Measurements from ENCODE around the gene ATP6V0B. TPM values are rescaled to one million over a fixed set of nuclear protein-coding genes. Genes with fewer than 3 reads are reported as not detected.

The ATP6V0B gene
- total and polyA plus RNA-seq, 2 of the 13 experiments (the other 11 are each of a cell fraction or from before 2014, with no cell fraction given): 157 to 161 TPM

DNA sequence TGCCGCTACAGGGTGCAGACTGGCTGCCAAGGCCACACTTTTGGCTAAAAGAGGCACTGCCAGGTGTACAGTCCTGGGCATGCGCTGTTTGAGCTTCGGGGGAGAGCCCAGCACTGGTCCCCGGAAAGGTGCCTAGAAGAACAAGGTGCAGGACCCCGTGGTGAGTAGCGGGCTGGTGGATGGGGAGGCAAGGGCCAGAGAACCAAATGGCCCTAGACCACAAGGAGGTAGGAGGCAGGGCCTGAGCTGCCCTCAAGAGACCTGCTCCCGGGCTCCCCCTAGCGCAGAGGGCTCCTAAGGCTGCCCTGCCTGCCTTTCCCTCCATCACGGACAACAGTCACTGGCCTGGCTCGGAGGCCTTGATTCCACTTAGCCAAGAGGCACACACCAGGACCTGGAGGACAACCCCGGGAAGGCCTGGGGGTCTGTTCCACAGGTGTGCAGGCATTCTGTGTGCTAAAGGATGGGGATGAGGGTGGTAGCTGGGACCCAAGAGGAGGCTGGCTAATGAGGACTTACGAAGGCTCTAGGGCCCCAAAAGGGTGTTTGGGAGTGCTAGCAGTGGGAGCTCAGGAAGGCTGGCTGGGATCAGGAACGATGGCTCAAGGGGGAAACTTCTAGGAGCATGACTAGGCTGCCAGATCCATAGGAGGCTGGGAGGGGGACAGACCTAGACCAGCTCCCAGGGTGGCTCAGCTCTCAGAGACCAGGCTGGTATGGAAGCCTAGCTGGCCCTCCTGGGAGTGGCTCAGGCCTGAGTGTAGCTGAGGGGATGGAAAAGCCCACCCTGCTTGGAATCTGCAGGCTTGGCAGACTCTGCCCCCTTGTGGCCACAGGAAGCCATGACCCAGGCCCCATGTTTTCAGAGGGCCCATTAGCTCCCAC, 40.4 kb upstream of the ATP6V0B start (continued):
- TF ChIP-seq MXI1 (IDR thresholded peaks at IDR 0.05; ENCODE audit: borderline replicate concordance, low read depth, low read length): no peak
- no peak for TF ChIP-seq ZBTB46 (CRISPR knock-in tag; IDR thresholded peaks at IDR 0.05; ENCODE audit: borderline replicate concordance)
- TF ChIP-seq KAT8 (CRISPR knock-in tag; IDR thresholded peaks at IDR 0.05): 0 out of 2 replicates have a peak, but pooled peaks have one; percentile 2
- no peak for TF ChIP-seq NCOR1 (IDR thresholded peaks at IDR 0.05; ENCODE audit: borderline replicate concordance, low read length)
- TF ChIP-seq ZNF558 (CRISPR knock-in tag; IDR thresholded peaks at IDR 0.05; ENCODE audit: borderline replicate concordance): no peak
- TF ChIP-seq LCORL (IDR thresholded peaks at IDR 0.05): no peak
- TF ChIP-seq LCORL (CRISPR knock-in tag; IDR thresholded peaks at IDR 0.05): 0 out of 2 replicates have a peak, but pooled peaks have one; percentile 24
- peak; percentile 24; the same call in 1 of the 2 replicates for TF ChIP-seq ZNF350 (CRISPR knock-in tag; IDR thresholded peaks at IDR 0.05; ENCODE audit: borderline replicate concordance, low read depth)
- 0 out of 2 replicates have a peak, but pooled peaks have one; percentile 28 for TF ChIP-seq ZBTB7A (CRISPR knock-in tag; IDR thresholded peaks at IDR 0.05)
- TF ChIP-seq, protein P1, sequence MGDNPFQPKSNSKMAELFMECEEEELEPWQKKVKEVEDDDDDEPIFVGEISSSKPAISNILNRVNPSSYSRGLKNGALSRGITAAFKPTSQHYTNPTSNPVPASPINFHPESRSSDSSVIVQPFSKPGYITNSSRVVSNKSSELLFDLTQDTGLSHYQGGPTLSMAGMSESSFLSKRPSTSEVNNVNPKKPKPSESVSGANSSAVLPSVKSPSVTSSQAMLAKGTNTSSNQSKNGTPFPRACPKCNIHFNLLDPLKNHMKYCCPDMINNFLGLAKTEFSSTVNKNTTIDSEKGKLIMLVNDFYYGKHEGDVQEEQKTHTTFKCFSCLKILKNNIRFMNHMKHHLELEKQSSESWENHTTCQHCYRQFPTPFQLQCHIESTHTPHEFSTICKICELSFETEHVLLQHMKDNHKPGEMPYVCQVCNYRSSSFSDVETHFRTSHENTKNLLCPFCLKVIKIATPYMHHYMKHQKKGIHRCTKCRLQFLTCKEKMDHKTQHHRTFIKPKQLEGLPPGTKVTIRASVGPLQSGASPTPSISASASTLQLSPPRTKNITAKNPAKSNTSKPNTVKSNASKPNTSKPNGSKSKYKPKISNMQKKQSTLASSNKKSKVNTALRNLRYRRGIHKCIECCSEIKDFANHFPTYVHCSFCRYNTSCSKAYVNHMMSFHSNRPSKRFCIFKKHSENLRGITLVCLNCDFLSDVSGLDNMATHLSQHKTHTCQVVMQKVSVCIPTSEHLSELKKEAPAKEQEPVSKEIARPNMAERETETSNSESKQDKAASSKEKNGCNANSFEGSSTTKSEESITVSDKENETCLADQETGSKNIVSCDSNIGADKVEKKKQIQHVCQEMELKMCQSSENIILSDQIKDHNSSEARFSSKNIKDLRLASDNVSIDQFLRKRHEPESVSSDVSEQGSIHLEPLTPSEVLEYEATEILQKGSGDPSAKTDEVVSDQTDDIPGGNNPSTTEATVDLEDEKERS (CRISPR knock-in tag; IDR thresholded peaks at IDR 0.05): no peak
- peak; percentile 55; the same call in 1 of the 2 replicates for TF ChIP-seq KDM2A (CRISPR knock-in tag; IDR thresholded peaks at IDR 0.05; ENCODE audit: borderline replicate concordance, low read depth)
- TF ChIP-seq NFIB (CRISPR knock-in tag; IDR thresholded peaks at IDR 0.05; ENCODE audit: borderline replicate concordance): 0 out of 2 replicates have a peak, but pooled peaks have one; percentile 55
- TF ChIP-seq ZNF614 (CRISPR knock-in tag; IDR thresholded peaks at IDR 0.05; ENCODE audit: borderline replicate concordance): no peak
- TF ChIP-seq ZZZ3 (CRISPR knock-in tag; IDR thresholded peaks at IDR 0.05; ENCODE audit: borderline replicate concordance): no peak
- 0 out of 2 replicates have a peak, but pooled peaks have one; percentile 48 for TF ChIP-seq BORCS8-MEF2B (CRISPR knock-in tag; IDR thresholded peaks at IDR 0.05)
- no peak for TF ChIP-seq GABPA (IDR thresholded peaks at IDR 0.05; ENCODE audit: low read depth, low read length)
- TF ChIP-seq GABPA (CRISPR knock-in tag; IDR thresholded peaks at IDR 0.05; ENCODE audit: low read depth): peak; percentile 62
- TF ChIP-seq, protein P2, sequence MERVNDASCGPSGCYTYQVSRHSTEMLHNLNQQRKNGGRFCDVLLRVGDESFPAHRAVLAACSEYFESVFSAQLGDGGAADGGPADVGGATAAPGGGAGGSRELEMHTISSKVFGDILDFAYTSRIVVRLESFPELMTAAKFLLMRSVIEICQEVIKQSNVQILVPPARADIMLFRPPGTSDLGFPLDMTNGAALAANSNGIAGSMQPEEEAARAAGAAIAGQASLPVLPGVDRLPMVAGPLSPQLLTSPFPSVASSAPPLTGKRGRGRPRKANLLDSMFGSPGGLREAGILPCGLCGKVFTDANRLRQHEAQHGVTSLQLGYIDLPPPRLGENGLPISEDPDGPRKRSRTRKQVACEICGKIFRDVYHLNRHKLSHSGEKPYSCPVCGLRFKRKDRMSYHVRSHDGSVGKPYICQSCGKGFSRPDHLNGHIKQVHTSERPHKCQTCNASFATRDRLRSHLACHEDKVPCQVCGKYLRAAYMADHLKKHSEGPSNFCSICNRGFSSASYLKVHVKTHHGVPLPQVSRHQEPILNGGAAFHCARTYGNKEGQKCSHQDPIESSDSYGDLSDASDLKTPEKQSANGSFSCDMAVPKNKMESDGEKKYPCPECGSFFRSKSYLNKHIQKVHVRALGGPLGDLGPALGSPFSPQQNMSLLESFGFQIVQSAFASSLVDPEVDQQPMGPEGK (CRISPR knock-in tag; IDR thresholded peaks at IDR 0.05): peak; percentile 2; the same call in 1 of the 2 replicates
- no peak for TF ChIP-seq SIN3B (IDR thresholded peaks at IDR 0.05; ENCODE audit: low read length)
- no peak for TF ChIP-seq TCF7 (IDR thresholded peaks at IDR 0.05; ENCODE audit: low read depth)
- TF ChIP-seq, protein P3, sequence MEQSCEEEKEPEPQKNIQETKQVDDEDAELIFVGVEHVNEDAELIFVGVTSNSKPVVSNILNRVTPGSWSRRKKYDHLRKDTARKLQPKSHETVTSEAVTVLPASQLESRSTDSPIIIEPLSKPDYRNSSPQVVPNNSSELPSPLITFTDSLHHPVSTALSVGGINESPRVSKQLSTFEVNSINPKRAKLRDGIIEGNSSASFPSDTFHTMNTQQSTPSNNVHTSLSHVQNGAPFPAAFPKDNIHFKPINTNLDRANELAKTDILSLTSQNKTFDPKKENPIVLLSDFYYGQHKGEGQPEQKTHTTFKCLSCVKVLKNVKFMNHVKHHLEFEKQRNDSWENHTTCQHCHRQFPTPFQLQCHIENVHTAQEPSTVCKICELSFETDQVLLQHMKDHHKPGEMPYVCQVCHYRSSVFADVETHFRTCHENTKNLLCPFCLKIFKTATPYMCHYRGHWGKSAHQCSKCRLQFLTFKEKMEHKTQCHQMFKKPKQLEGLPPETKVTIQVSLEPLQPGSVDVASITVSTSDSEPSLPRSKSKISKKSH (CRISPR knock-in tag; IDR thresholded peaks at IDR 0.05; ENCODE audit: borderline replicate concordance): no peak; the same call in 1 of the 2 replicates

All from HepG2 (cell line).